CD14-positive monocyte (primary cell): ENCODE measurements around the gene TRIM16. TPM values are rescaled to one million over a fixed set of nuclear protein-coding genes. Genes with fewer than 3 reads are reported as not detected.
A peak's percentile ranks its signal among the peaks of the same experiment; 100 is the strongest.
"Not testable (repeated sequence)": the region's sequence is repeated elsewhere in the genome, so short reads cannot be mapped to it uniquely, and the experiment has no call there.

Experiments used
- DNase-seq, 3 donors: peaks; one replicate each; pipeline ENCODE4 v3.0.0-alpha.2; 2011 to 2022
- H2AFZ ChIP-seq: 2 replicates; pipeline ENCODE4 v1.6.0; 2012; ENCODE audit warnings: mild to moderate bottlenecking, low read depth, low read length, inconsistent platforms; ENCODE audit not compliant: insufficient read depth, poor library complexity, severe bottlenecking
- H3K27ac ChIP-seq, 2 donors: 1 replicate in 1 of 2; 2 replicates in 1 of 2; pipeline ENCODE4 v1.5.1; 2012 to 2013; ENCODE audit warnings: low read length in 2 of 2, control low read depth in 1 of 2, inconsistent platforms in 1 of 2, low read depth in 1 of 2, mild to moderate bottlenecking in 1 of 2
- H3K27me3 ChIP-seq, 2 donors: one replicate each; pipeline versions ENCODE4 v1.6.0 to v1.6.1; 2011 to 2013; ENCODE audit warnings: low read length in 2 of 2; ENCODE audit not compliant: control insufficient read depth in 2 of 2, insufficient read depth in 2 of 2
- H3K36me3 ChIP-seq, 2 donors: replicated peaks in 1 of 2; 1 replicate in 1 of 2; 2 replicates in 1 of 2; pipeline versions ENCODE4 v1.5.1 to v1.6.1; 2012 to 2013; ENCODE audit warnings: low read length in 2 of 2, control low read depth in 1 of 2, inconsistent platforms in 1 of 2, mild to moderate bottlenecking in 1 of 2; ENCODE audit not compliant: insufficient read depth in 2 of 2, control insufficient read depth in 1 of 2
- H3K4me1 ChIP-seq, 2 donors: 1 replicate in 1 of 2; 2 replicates in 1 of 2; pipeline versions ENCODE4 v1.5.1 to v1.6.1; 2012 to 2013; ENCODE audit warnings: low read length in 2 of 2, control low read depth in 1 of 2, inconsistent platforms in 1 of 2, mild to moderate bottlenecking in 1 of 2, moderate library complexity in 1 of 2; ENCODE audit not compliant: insufficient read depth in 2 of 2, control insufficient read depth in 1 of 2
- H3K4me2 ChIP-seq: replicated peaks from 2 replicates; pipeline ENCODE3; 2012; ENCODE audit warnings: low read length, moderate library complexity, mild to moderate bottlenecking; ENCODE audit not compliant: poor library complexity, severe bottlenecking; ENCODE audit errors: extremely low read depth
- H3K4me3 ChIP-seq, 3 experiments: fragments of 200-600 bp in 1 of 3; sonication (generic) in 1 of 3; replicated peaks in 1 of 3; 1 replicate in 2 of 3; 2 replicates in 1 of 3; pipeline ENCODE4 v1.5.1; 2011 to 2013; ENCODE audit warnings: low read length in 3 of 3, mild to moderate bottlenecking in 3 of 3, control low read depth in 2 of 3, low read depth in 2 of 3, inconsistent platforms in 1 of 3, moderate library complexity in 1 of 3
- H3K79me2 ChIP-seq: 2 replicates; pipeline ENCODE4 v1.6.0; 2012; ENCODE audit warnings: mild to moderate bottlenecking, control low read depth, inconsistent platforms, low read length, moderate library complexity; ENCODE audit not compliant: insufficient read depth
- H3K9ac ChIP-seq: 2 replicates; pipeline ENCODE4 v1.6.0; 2017; ENCODE audit warnings: low read length, mild to moderate bottlenecking; ENCODE audit not compliant: insufficient read depth, poor library complexity, severe bottlenecking
- H3K9me3 ChIP-seq, 2 donors: replicated peaks in 1 of 2; 1 replicate in 1 of 2; 2 replicates in 1 of 2; pipeline versions ENCODE4 v1.5.1 to v1.6.1; 2012 to 2013; ENCODE audit warnings: low read length in 2 of 2, control low read depth in 1 of 2; ENCODE audit not compliant: control insufficient read depth in 1 of 2, insufficient read depth in 1 of 2
- H4K20me1 ChIP-seq: 2 replicates; pipeline ENCODE4 v1.6.0; 2012; ENCODE audit warnings: mild to moderate bottlenecking, low read length, control low read depth, moderate library complexity; ENCODE audit not compliant: insufficient read depth
- H3K27ac Mint-ChIP-seq, 7 donors: one replicate each; pipeline ENCODE4 v1.8.0; 2020; ENCODE audit warnings: mild to moderate bottlenecking in 7 of 7, mixed read lengths in 7 of 7, moderate library complexity in 6 of 7, inconsistent platforms in 2 of 7
- H3K27me3 Mint-ChIP-seq, 3 donors: one replicate each; pipeline ENCODE4 v1.8.0; 2021 to 2022; ENCODE audit warnings: low read depth in 3 of 3, mild to moderate bottlenecking in 3 of 3, mixed read lengths in 3 of 3, moderate library complexity in 3 of 3, inconsistent platforms in 1 of 3
- H3K36me3 Mint-ChIP-seq, 2 donors: one replicate each; pipeline ENCODE4 v1.8.0; 2020; ENCODE audit warnings: mixed read lengths in 2 of 2, inconsistent platforms in 1 of 2, mild to moderate bottlenecking in 1 of 2
- H3K4me1 Mint-ChIP-seq: one replicate; pipeline ENCODE4 v1.8.0; 2020; ENCODE audit warnings: mild to moderate bottlenecking, mixed read lengths
- H3K4me3 Mint-ChIP-seq, 2 donors: one replicate each; pipeline ENCODE4 v1.8.0; 2020; ENCODE audit warnings: mild to moderate bottlenecking in 2 of 2, mixed read lengths in 2 of 2, moderate library complexity in 1 of 2
- H3K9me3 Mint-ChIP-seq, 7 donors: one replicate each; pipeline ENCODE4 v1.8.0; 2020 to 2022; ENCODE audit warnings: mixed read lengths in 7 of 7, mild to moderate bottlenecking in 6 of 7, moderate library complexity in 6 of 7, inconsistent platforms in 2 of 7
- WGBS: methylation state at CpG from one replicate; pipeline ENCODE4 v1.1.5; 2013; ENCODE audit warnings: missing lambda C conversion rate; ENCODE audit not compliant: insufficient coverage; 5-methylcytosine and 5-hydroxymethylcytosine counted together
- intact Hi-C, 2 donors: fragments of 100-400 bp; cut with micrococcal nuclease; formaldehyde crosslinking; loops; one replicate each; pipeline versions ENCODE4 v1.15.0 to v1.15.1; 2023
- polyA minus RNA-seq: library from RNA; depleted of rRNA, polyadenylated mRNA; stranded (reverse); fragments of >200 nt; gene quantifications from 2 replicates; pipeline ENCODE4 v1.2.3, GENCODE V29; 2012
- polyA plus RNA-seq, 3 donors: library from polyadenylated mRNA; depleted of rRNA in 1 of 3; unstranded in 2 of 3; stranded (reverse) in 1 of 3; fragments of 300-500 nt in 2 of 3; fragments of >200 nt in 1 of 3; fragmentation: Illumina TruSeq in 2 of 3; gene quantifications; 1 replicate in 2 of 3; 2 replicates in 1 of 3; pipeline ENCODE4 v1.2.3, GENCODE V29; 2012 to 2021
- total RNA-seq, 12 experiments: library from RNA in 1 of 12; stranded (reverse) in 1 of 12; fragments of 120-200 nt in 1 of 12; gene quantifications; one replicate each; pipeline ENCODE4 v1.2.4 and lab custom pipeline; 2013 to 2026; ENCODE audit warnings: mixed read lengths in 6 of 12, inconsistent platforms in 1 of 12

TRIM16 gene
- 6.2 TPM for total RNA-seq (2013)
- polyA plus RNA-seq (1 to 10 TPM; 2.9 to 6.3 (median 4.6) TPM), polyA minus RNA-seq (2.8 and 4.5 TPM in 2 replicates), total RNA-seq (lab: John Stamatoyannopoulos, UW) (1.6 to 15.0 (median 2.3) reads per million in 11 experiments)

GRCh38 chr17:15683824-15684478, at the start of gene TRIM16:
TRIM16 (minus strand) TSS chr17:15684311; CDS start chr17:15651609, 32,702 bp downstream.
- H3K4me3 ChIP-seq = peak within 1 kb of the TSS; percentile 68 to 83 (median 68)
- H4K20me1 ChIP-seq, intact Hi-C loops, H3K36me3 Mint-ChIP-seq, H3K4me1 Mint-ChIP-seq, H3K9me3 Mint-ChIP-seq, H3K27me3 Mint-ChIP-seq, H3K9me3 ChIP-seq, H3K27me3 ChIP-seq, H3K79me2 ChIP-seq, H3K36me3 ChIP-seq: not testable (repeated sequence)
- H3K4me1 ChIP-seq = peaks cover 7 to 11% of the 10 kb centered on the region in 2 donors
- WGBS = 1% methylated on average over 6 of the region's 35 CpGs
- peak within 1 kb of the TSS; percentile 93 to 96 for H3K4me3 Mint-ChIP-seq
- DNase-seq = peak; percentile 38 to 68 (median 62)
- H2AFZ ChIP-seq = peak within 1 kb of the TSS; percentile 97
- H3K27ac Mint-ChIP-seq = peak within 1 kb of the TSS; percentile 64 to 93 (median 84)
- peak within 1 kb of the TSS in 1 of 2 donors; percentile 66 for H3K27ac ChIP-seq
- H3K9ac ChIP-seq = peak within 1 kb of the TSS; percentile 65
- H3K4me2 ChIP-seq = peak within 1 kb of the TSS; percentile 71

- H3K9me3 Mint-ChIP-seq = peaks cover 7 to 33% (median 17%) of the 10 kb centered on the region in 7 donors
- H3K27ac Mint-ChIP-seq, H3K4me3 Mint-ChIP-seq, H3K4me3 ChIP-seq, H3K36me3 ChIP-seq, H3K27me3 ChIP-seq, H3K79me2 ChIP-seq, H3K4me1 ChIP-seq, H4K20me1 ChIP-seq, DNase-seq, H3K27ac ChIP-seq, H3K9ac ChIP-seq, H3K4me2 ChIP-seq, H3K27me3 Mint-ChIP-seq, H2AFZ ChIP-seq, intact Hi-C loops, H3K4me1 Mint-ChIP-seq, H3K36me3 Mint-ChIP-seq: not testable (repeated sequence)
- H3K9me3 ChIP-seq = peaks cover 0 to 16% of the 10 kb centered on the region in 2 donors
- 90% methylated on average over 2 of the region's 10 CpGs for WGBS
Measured at GRCh38 chr17:15733174-15733789, 49.2 kb upstream of the TRIM16 start.

GRCh38 chr17:15731900-15732299, 47.8 kb upstream of the TRIM16 start, which contains the start of gene TBC1D26:
TBC1D26 (plus strand) TSS chr17:15732283; CDS start chr17:15735349, 3,066 bp downstream.
- H3K4me3 Mint-ChIP-seq, H3K4me3 ChIP-seq, H3K27ac Mint-ChIP-seq, H3K27ac ChIP-seq, H3K36me3 Mint-ChIP-seq, H4K20me1 ChIP-seq, H3K9ac ChIP-seq, H3K27me3 Mint-ChIP-seq, H3K79me2 ChIP-seq, DNase-seq, H3K4me1 Mint-ChIP-seq, H3K4me1 ChIP-seq, H3K36me3 ChIP-seq, H3K4me2 ChIP-seq, H2AFZ ChIP-seq, intact Hi-C loops, H3K27me3 ChIP-seq: not testable (repeated sequence)
- peaks cover 10 to 37% (median 22%) of the 10 kb centered on the region in 7 donors for H3K9me3 Mint-ChIP-seq
- WGBS = 80% methylated on average over 3 of the region's 10 CpGs
- H3K9me3 ChIP-seq = peaks cover 0 to 16% of the 10 kb centered on the region in 2 donors

GRCh38 chr17:15730535-15730934, 46.4 kb upstream of the TRIM16 start:
- H4K20me1 ChIP-seq, H3K4me1 ChIP-seq, H3K36me3 ChIP-seq, H3K36me3 Mint-ChIP-seq, H3K4me3 ChIP-seq, H3K27me3 ChIP-seq, H3K9ac ChIP-seq, intact Hi-C loops, H3K27ac ChIP-seq, H3K4me2 ChIP-seq, H2AFZ ChIP-seq, H3K4me3 Mint-ChIP-seq, DNase-seq, H3K27me3 Mint-ChIP-seq, H3K79me2 ChIP-seq, H3K4me1 Mint-ChIP-seq, H3K27ac Mint-ChIP-seq: not testable (repeated sequence)
- peaks cover 9 to 38% (median 21%) of the 10 kb centered on the region in 7 donors for H3K9me3 Mint-ChIP-seq
- peaks cover 0 to 16% of the 10 kb centered on the region in 2 donors for H3K9me3 ChIP-seq
- WGBS = no CpG with 5 or more reads among the region's 14 CpGs
